HEK293 (cell line): ENCODE data around the gene PARVA.

Experiments
- CTCF ChIP-seq: fragments of 450-650 bp; formaldehyde crosslinking; IDR thresholded peaks from 2 replicates; pipeline ENCODE4 v1.5.1; 2016; ENCODE audit warnings: missing biosample characterization, missing genetic modification characterization
- KLF9 ChIP-seq: fragments of 450-650 bp; formaldehyde crosslinking; IDR thresholded peaks from 2 replicates; pipeline ENCODE4 v1.5.1; 2016; ENCODE audit warnings: missing biosample characterization, missing genetic modification characterization, low read depth
- MEIS1 ChIP-seq: sonication (generic); formaldehyde crosslinking; IDR thresholded peaks from 2 replicates; pipeline ENCODE4 v1.8.1; 2022; ENCODE audit warnings: missing genetic modification reagents, mild to moderate bottlenecking, borderline replicate concordance
- SALL2 ChIP-seq: fragments of 450-650 bp; formaldehyde crosslinking; IDR thresholded peaks from 2 replicates; pipeline ENCODE4 v1.5.0; 2017; ENCODE audit warnings: missing biosample characterization, mild to moderate bottlenecking, missing genetic modification characterization, borderline replicate concordance
- ZFP41 ChIP-seq: fragments of 450-650 bp; formaldehyde crosslinking; IDR thresholded peaks from 2 replicates; pipeline ENCODE4 v1.5.1; 2016; ENCODE audit warnings: missing biosample characterization, missing genetic modification characterization, borderline replicate concordance
- ZNF488 ChIP-seq: fragments of 450-650 bp; formaldehyde crosslinking; IDR thresholded peaks from 2 replicates; pipeline ENCODE4 v1.5.1; 2016; ENCODE audit warnings: missing biosample characterization, missing genetic modification characterization
- ZNF623 ChIP-seq: fragments of 450-650 bp; formaldehyde crosslinking; IDR thresholded peaks from 2 replicates; pipeline ENCODE4 v1.5.1; 2016; ENCODE audit warnings: missing biosample characterization, missing genetic modification characterization

DNA sequence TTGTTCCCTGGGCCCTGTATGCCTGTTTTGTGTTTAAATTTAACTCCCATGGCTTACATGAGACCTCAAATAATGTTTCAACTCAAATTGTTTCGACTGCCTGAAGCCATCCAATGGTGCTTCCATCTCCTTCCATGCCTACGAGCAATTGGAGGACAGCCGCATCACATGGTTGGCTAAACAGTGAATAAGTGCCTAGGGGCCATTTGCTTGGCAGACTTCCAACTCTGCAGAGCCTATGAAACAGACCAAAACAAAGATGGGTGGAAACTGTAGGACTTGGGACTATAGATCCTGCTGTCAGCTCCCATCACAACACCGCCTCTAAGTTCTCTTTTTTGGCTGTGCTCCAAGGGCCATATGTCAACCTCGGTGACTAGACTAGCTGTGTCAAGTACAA lies 84.1 kb downstream of the PARVA start:
- TF ChIP-seq ZFP41 (tag by site-specific recombination) = no peak
- no peak for TF ChIP-seq ZNF623
- TF ChIP-seq MEIS1 (CRISPR knock-in tag) = no peak
- no peak for TF ChIP-seq SALL2
- no peak for TF ChIP-seq ZNF488 (tag by site-specific recombination)
- no peak for TF ChIP-seq CTCF (tag by site-specific recombination)
- no peak for TF ChIP-seq KLF9 (tag by site-specific recombination)
